Fibroblast of mammary gland (primary cell): ENCODE data around the gene HTR2A.
A peak's percentile ranks its signal among the peaks of the same experiment; 100 is the strongest.

ENCODE experiments used
- DNase-seq: peaks from one replicate; pipeline ENCODE4 v3.0.0-alpha.2; 2010; ENCODE audit warnings: low read depth
- H3K4me3 ChIP-seq: 2 replicates; pipeline ENCODE4 v1.5.1; 2011; ENCODE audit warnings: low read depth, mild to moderate bottlenecking, low read length, moderate library complexity; ENCODE audit not compliant: control insufficient read depth
- CTCF ChIP-seq: conservative IDR thresholded peaks from 2 replicates; pipeline ENCODE4 v1.5.1; 2011; ENCODE audit warnings: low read depth, low read length, inconsistent platforms; ENCODE audit not compliant: control insufficient read depth, insufficient read depth

The HTR2A gene

GRCh38 chr13:46913757-46914156 is 16.9 kb upstream of the HTR2A start:
- H3K4me3 ChIP-seq: no peak overlapping the region
- TF ChIP-seq CTCF: no peak
- DNase-seq: no peak

- H3K4me3 ChIP-seq: no peak overlapping the region
- DNase-seq: no peak
- TF ChIP-seq CTCF: no peak
Measured at GRCh38 chr13:46909042-46909441, 12.2 kb upstream of the HTR2A start.

GRCh38 chr13:46908501-46908900 is 11.6 kb upstream of the HTR2A start:
- DNase-seq: peak; percentile 79
- no peak for TF ChIP-seq CTCF

GRCh38 chr13:46906405-46906804 is 9.6 kb upstream of the HTR2A start:
- peak; percentile 28 for DNase-seq
- TF ChIP-seq CTCF: no peak
- H3K4me3 ChIP-seq: no peak overlapping the region

More at GRCh38 chr13:46908501-46908900, 11.6 kb upstream of the HTR2A start:
- H3K4me3 ChIP-seq: no peak overlapping the region

- DNase-seq: peak; percentile 55
- TF ChIP-seq CTCF: peak; percentile 47
- no peak overlapping the region for H3K4me3 ChIP-seq
Measured at GRCh38 chr13:46905249-46905648, 8.4 kb upstream of the HTR2A start.

- peak; percentile 47 for DNase-seq
- H3K4me3 ChIP-seq: no peak overlapping the region
- TF ChIP-seq CTCF: no peak
Measured at GRCh38 chr13:46903748-46904147, 6.9 kb upstream of the HTR2A start.

GRCh38 chr13:46901721-46902120 is 4.9 kb upstream of the HTR2A start:
- DNase-seq: no peak
- no peak overlapping the region for H3K4me3 ChIP-seq
- no peak for TF ChIP-seq CTCF
